GM18909 (cell line): Measurements from ENCODE around the gene DNAJC18.
"Not testable (repeated sequence)": the region's sequence is repeated elsewhere in the genome, so short reads cannot be mapped to it uniquely, and the experiment has no call there.

ENCODE experiments used
- ATAC-seq: cut with Tn5 transposase; IDR thresholded peaks from one replicate; pipeline ENCODE4 v1.9.1; 2021; ENCODE audit warnings: mild to moderate bottlenecking; ENCODE audit not compliant: unreplicated experiment, poor library complexity

DNAJC18 gene

GRCh38 chr5:139439013-139439903, at the start of gene DNAJC18:
Gene DNAJC18, minus strand, starts transcription at chr5:139439525. Its CDS starts 80 bp downstream, at chr5:139439445.
- ATAC-seq: peak; percentile 90

GRCh38 chr5:139488260-139488659, 48.9 kb upstream of the DNAJC18 start:
- ATAC-seq: no peak

- ATAC-seq: no peak
Observed at GRCh38 chr5:139486201-139486600, 46.9 kb upstream of the DNAJC18 start.

- ATAC-seq: not testable (repeated sequence)
Observed at GRCh38 chr5:139482890-139483208, 43.5 kb upstream of the DNAJC18 start.

- peak; percentile 60 for ATAC-seq
Observed at GRCh38 chr5:139482050-139482889, 42.9 kb upstream of the DNAJC18 start, which contains the start of gene STING1. Gene STING1, minus strand, starts transcription at chr5:139482758. Its CDS starts 1,054 bp downstream, at chr5:139481704.

GRCh38 chr5:139481580-139482049, 42.3 kb upstream of the DNAJC18 start:
- ATAC-seq: peak; percentile 19

- no peak for ATAC-seq
Observed at GRCh38 chr5:139481122-139481533, 41.8 kb upstream of the DNAJC18 start.

- ATAC-seq: not testable (repeated sequence)
Observed at GRCh38 chr5:139479729-139480128, 40.4 kb upstream of the DNAJC18 start.

- ATAC-seq: not testable (repeated sequence)
Observed at GRCh38 chr5:139478657-139479423, 39.5 kb upstream of the DNAJC18 start.

- no peak for ATAC-seq
Observed at GRCh38 chr5:139475865-139476617, 36.7 kb upstream of the DNAJC18 start.

GRCh38 chr5:139474890-139475791, 35.8 kb upstream of the DNAJC18 start:
- ATAC-seq: no peak

- no peak for ATAC-seq
Observed at GRCh38 chr5:139473565-139473964, 34.2 kb upstream of the DNAJC18 start.

- no peak for ATAC-seq
Observed at GRCh38 chr5:139473105-139473504, 33.8 kb upstream of the DNAJC18 start.

GRCh38 chr5:139472386-139473030, 33.2 kb upstream of the DNAJC18 start:
- ATAC-seq: no peak

- ATAC-seq: peak; percentile 59
Observed at GRCh38 chr5:139470821-139471300, 31.5 kb upstream of the DNAJC18 start, which contains the start of gene SMIM33. Gene SMIM33, plus strand, starts transcription at chr5:139471004. Its CDS starts 118 bp downstream, at chr5:139471122.

GRCh38 chr5:139468421-139468931, 29.2 kb upstream of the DNAJC18 start:
- no peak for ATAC-seq

GRCh38 chr5:139462586-139463276, 23.4 kb upstream of the DNAJC18 start, which contains the start of gene ECSCR:
Gene ECSCR, minus strand, starts transcription at chr5:139462743. Its CDS starts 73 bp downstream, at chr5:139462670.
- ATAC-seq: no peak
